ENCODE data around the gene PPARA.
A peak's percentile ranks its signal among the peaks of the same experiment; 100 is the strongest.

PPARA gene

GRCh38 chr22:46145896-46146295 lies 4.4 kb upstream of the PPARA start:
- DNase-seq: no peak

GRCh38 chr22:46146329-46146728 lies 4.0 kb upstream of the PPARA start:
- no peak for DNase-seq

GRCh38 chr22:46147061-46147460 lies 3.3 kb upstream of the PPARA start:
- no peak for DNase-seq

DNA sequence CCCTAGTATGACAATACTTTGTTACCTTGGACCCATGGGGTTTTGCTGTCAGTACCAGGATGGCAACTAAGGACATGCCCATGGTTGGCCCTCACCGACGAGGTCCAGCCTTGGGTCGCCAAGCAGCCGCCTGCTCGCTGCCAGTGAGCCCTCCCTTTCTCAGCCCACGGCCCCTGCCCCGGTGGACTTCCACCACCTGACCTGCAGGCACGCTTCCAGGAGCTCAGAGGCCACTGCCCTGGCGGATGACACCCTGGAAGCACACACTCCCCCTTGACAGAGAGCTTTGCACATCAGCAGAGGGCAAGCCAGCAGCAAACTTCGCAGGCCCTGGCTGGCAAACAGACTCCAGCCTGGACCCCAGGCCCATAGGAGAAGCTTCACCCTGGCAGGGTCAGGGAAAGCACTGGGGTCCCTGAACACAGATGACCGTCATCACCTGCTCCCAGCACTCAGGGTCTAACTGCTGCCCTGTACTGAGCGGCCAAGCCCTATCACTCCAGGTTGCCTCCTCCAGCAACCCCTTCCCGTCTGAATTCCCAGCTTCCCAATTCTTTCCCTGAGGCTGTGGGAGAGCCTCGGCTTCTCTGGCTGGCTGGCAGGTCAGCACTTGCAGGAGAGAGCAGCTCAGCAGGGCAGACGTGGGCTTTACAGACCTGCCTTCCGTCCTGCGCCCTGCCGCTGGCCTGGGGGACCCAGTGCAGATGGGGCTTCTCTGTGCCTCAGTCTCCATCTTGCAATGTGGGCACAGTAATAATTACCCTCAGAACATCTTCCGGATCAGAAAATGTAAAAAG lies 2.7 kb upstream of the PPARA start:
- no peak for DNase-seq

GRCh38 chr22:46148336-46148735 lies 2.0 kb upstream of the PPARA start:
- no peak for DNase-seq

DNA sequence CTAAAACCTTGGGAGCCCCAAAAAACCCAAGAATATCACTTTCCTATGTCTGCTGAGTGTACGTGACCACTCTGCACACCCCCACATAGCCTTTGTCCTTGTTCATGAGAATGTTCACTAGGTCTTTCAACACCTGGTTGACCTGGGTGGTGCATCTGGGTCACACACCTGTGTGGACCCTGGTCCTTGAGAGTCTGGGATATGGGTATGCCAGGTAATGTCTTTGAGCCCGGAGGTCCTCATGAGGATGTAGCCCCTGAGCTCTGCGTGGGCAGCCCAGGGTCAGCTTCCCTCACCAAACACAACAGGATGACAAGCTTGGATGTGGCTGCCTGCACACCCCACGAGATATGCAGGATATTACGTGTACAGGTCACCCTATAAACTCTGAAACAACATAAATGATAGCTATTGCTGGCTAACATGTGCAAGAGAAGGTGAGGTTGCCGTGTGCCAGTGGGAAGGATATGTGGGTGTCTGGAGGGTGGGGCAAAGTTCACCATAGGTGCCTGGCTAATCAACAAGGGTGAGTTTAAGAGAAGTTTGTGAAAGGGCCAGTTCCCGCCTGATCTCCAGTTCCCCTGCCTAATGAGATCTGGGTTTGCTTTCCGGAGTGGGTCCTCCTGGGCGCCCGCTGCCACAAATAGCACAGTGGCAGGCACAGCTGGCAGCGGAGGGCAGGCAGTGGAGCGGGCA lies 1.4 kb upstream of the PPARA start:
- peak; percentile 32 for DNase-seq

- peak; percentile 34 for DNase-seq
These were observed 753 bp upstream of the PPARA start for GRCh38 chr22:46149512-46150033.

- peak; percentile 55 for DNase-seq
These were observed 540 bp downstream of the PPARA start for GRCh38 chr22:46150655-46151477.

GRCh38 chr22:46153930-46154329 lies 3.6 kb downstream of the PPARA start:
- no peak for DNase-seq

- DNase-seq: no peak
These were observed 5.7 kb downstream of the PPARA start for GRCh38 chr22:46156031-46156430.

DNA sequence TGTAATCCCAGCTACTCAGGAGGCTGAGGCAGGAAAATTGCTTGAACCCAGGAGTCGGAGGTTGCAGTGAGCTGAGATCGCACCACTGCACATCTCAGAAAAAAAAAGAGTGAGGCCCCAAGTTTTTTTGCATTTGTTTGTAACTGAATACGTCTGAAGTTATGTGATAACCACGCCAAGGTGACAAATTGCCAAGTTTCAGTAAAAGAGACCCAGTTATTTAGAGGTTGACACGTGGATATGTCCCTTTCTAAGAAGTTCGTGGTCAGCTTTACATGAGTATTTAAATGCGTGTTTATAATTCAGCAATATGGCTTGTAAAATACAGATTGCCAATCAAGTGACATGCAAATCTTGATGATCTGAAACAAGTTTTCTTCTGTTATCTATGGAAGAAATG lies 8.0 kb downstream of the PPARA start:
- DNase-seq: no peak

GRCh38 chr22:46159212-46159611 lies 8.9 kb downstream of the PPARA start:
- no peak for DNase-seq

DNA sequence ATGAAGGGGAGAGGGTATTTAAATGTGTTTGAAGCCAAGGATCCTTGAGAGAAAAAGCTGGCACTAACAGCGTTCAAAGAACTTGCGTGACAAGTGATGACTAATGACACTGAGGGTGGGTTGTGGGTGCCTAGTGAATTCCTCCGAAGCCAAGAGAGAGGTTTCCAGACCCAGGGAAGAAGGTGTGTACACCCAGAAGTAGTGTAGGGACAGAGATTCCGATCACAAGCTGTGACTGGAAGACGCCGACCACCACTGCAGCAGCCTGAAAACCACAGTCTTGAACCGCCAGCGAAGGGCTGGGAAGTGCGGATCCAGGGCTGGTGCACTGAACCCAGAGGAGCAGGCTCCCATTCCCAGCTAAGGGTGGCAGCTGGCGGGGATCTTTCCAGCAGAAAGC lies 9.5 kb downstream of the PPARA start:
- no peak for DNase-seq

DNA sequence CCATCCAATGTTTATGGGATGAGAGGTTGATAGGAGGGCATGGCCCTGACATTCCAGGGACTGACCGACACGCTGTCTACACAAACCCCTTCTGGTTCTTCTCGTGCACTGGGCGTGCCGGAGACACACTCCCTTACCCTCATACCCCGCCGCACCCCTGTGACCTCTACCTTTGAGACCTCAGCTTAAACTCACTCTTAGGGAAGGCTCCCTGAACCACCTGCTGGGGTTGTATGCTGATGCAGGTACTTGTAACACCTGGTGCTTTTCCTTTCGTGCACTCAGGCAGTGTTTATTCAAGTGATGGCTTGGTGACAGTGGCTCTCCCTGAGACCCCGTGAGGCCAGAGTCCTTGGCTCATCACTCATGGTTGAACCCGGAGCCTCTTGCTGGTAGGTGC lies 12.0 kb downstream of the PPARA start:
- no peak for DNase-seq

DNA sequence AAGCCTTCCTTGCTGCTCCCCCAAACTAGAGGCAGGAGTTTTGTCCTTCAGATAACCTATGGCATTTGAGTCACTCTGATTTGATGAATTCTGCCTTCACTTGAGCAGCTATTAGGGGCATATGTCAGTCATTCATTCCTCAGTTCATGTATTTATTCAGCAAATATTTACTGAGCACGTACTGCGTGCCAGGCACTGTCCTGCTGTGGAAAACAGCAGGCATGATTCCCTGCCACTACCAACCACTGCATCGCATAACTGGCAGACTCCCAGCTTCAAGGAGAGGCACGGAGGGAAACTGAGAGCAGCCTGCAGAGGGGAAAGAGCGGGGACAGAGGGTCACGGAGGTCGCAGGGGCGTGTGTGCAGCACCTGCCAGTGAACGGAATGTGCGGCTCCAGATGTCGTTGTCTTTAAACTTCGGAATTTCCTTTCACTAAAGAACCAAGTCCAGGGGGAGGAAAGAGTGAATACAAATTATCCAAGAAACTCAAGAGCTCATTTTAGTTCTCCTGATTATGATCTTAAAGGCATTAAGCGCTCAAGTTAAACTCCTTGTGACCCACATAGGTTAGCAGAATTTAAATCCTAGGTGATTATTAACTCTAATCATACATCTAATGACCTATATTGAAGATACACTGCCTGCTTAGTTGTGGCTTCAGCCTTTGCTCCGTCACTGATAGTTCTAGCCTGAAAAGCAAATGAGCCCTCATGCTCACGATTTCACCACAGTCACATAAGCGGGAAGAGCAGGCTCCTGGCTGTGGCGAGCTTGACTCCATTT lies 12.6 kb downstream of the PPARA start:
- no peak for DNase-seq

DNA sequence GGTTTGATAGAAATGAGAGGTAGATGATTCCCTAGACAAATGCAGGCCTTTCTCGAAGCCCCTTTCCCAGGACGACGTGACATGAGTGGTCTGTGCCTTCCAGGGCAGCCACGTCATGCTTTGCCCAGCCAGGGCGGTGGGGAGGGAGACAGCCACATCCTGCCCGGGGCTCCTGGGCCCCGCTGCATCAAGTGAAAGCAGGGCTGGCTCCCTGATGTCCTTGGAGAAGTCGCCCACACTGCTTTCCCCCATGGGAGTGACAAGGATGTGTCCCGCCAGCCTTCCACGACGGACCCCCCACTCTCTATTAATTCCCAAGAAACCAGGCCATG lies 13.2 kb downstream of the PPARA start:
- no peak for DNase-seq

DNA sequence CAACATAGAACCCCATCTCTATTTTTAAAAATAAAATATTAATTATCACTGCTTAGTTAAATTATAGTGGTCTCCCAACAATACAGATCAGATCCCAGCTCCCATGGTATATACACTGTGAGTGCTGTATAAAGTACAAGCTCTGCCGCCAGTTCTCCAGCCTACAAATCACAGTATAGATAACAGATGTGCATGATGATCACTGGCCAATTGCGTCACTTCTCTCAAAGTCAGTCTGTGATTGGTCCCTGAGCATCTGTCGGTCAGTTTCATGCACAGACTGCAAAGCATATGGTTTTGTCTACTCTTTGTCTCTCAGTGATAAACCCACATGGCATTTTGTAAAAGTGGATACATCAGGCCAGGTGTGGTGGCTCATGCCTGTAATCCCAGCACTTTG lies 15.7 kb downstream of the PPARA start:
- no peak for DNase-seq

GRCh38 chr22:46169628-46170027 lies 19.3 kb downstream of the PPARA start:
- no peak for DNase-seq

DNA sequence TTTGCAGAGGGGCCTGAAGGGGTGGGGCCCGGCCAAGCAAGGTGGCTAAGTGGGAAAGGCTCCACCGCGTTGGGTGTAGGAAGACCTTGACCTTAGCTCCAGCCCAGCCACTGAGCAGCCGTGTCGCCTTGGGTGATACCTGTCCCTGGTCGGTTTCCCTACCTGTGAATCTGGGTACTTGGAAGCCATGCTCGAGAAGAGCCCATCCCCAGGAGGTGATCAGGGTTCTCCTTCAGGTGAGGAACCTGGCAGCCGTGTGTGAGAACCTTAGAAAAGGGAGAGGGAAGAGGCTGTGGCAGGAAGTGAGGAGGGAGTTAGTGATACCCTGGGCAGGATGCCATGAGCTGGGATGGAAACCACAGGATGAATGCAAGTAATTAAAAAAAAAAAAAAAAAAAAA lies 21.6 kb downstream of the PPARA start:
- DNase-seq: no peak

DNA sequence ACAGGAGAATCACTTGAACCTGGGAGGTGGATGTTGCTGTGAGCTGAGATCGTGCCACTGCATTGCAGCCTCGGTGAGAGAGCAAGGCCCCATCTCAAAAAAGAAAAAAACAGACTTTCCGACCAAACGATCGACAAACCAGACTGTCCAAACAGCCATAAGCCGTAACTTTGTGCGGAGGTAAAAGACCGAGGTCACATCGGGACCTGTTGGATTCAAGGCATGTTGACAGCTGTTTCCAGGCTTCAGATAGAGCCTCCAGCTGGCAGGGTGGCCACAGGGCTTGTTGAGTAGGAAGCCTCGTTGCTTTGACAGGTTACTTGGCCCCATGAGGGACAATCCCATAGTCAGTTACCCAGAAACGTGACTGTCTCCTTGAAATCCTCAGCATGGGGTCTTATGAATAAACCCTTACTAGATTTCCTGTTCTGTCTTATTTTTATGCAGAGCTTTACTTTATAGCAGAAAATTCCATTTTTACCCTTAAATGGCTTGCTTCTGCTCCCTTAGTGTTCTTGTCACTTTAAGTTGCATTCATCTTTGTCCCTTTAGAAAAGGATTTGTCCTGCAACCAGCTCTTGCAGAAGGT lies 22.3 kb downstream of the PPARA start:
- DNase-seq: no peak

DNA sequence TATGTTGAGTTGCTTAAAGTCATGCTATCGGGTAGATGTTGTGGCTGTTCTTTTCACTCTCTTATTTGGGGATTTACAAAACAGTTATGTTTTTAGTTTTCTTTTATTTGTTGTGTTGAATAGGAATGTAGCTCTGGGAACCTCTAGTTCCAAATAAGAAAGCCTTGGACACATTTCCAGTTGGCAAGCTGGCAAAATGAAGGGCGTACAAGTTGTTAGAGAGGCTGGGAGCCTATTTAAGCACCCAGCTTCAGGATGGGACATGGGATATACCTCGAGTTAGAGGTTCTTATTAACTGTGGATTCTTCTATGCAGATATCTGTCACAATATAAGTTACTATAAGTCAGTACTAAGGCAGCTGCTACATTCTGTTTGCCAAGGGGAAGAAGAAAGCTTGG lies 22.8 kb downstream of the PPARA start:
- DNase-seq: no peak

- DNase-seq: no peak
These were observed 25.3 kb downstream of the PPARA start for GRCh38 chr22:46175631-46176030.

Data from central memory CD4-positive, alpha-beta T cell (primary cell).